HG03442 (cell line): ENCODE measurements around the gene AREL1.

Source experiments
- ATAC-seq: cut with Tn5 transposase; IDR thresholded peaks from one replicate; pipeline ENCODE4 v1.9.1; 2021; ENCODE audit warnings: mild to moderate bottlenecking, moderate library complexity; ENCODE audit not compliant: unreplicated experiment

AREL1 gene

GRCh38 chr14:74612350-74613021 is 100.4 kb downstream of the AREL1 start:
- peak; percentile 58 for ATAC-seq

- ATAC-seq, result no peak
Measured at GRCh38 chr14:74611650-74612349, 101.1 kb downstream of the AREL1 start, which contains the start of gene LTBP2. LTBP2 (minus strand) TSS chr14:74612237; CDS start chr14:74611944, 293 bp downstream.
